Muscle layer of duodenum (tissue), 2 donors: Measurements from ENCODE around the gene LRIG3.
"Not testable (repeated sequence)": the region's sequence is repeated elsewhere in the genome, so short reads cannot be mapped to it uniquely, and the experiment has no call there.

ENCODE experiments used
- H3K27ac ChIP-seq: one replicate; pipeline ENCODE4 v1.7.0; 2013; ENCODE audit warnings: mild to moderate bottlenecking, low read length
- H3K27me3 ChIP-seq: one replicate; pipeline ENCODE4 v1.7.0; 2013; ENCODE audit warnings: low read depth, mild to moderate bottlenecking, control low read depth, low read length
- H3K36me3 ChIP-seq, 2 donors: one replicate each; pipeline ENCODE4 v1.7.0; 2013; ENCODE audit warnings: low read length in 2 of 2, control low read depth in 1 of 2, mild to moderate bottlenecking in 1 of 2; ENCODE audit not compliant: insufficient read depth in 2 of 2, control insufficient read depth in 1 of 2
- H3K4me1 ChIP-seq, 2 donors: one replicate each; pipeline ENCODE4 v1.7.0; 2013; ENCODE audit warnings: low read length in 2 of 2, mild to moderate bottlenecking in 2 of 2, control low read depth in 1 of 2, moderate library complexity in 1 of 2; ENCODE audit not compliant: insufficient read depth in 2 of 2, control insufficient read depth in 1 of 2
- H3K4me3 ChIP-seq, 2 donors: one replicate each; pipeline ENCODE4 v1.7.0; 2013; ENCODE audit warnings: low read length in 2 of 2, low read depth in 1 of 2, mild to moderate bottlenecking in 1 of 2
- H3K9me3 ChIP-seq, 2 donors: one replicate each; pipeline ENCODE4 v1.7.0; 2013; ENCODE audit warnings: low read length in 2 of 2, control low read depth in 1 of 2, mild to moderate bottlenecking in 1 of 2; ENCODE audit not compliant: control insufficient read depth in 1 of 2
- donor health status: healthy.

Gene LRIG3

DNA sequence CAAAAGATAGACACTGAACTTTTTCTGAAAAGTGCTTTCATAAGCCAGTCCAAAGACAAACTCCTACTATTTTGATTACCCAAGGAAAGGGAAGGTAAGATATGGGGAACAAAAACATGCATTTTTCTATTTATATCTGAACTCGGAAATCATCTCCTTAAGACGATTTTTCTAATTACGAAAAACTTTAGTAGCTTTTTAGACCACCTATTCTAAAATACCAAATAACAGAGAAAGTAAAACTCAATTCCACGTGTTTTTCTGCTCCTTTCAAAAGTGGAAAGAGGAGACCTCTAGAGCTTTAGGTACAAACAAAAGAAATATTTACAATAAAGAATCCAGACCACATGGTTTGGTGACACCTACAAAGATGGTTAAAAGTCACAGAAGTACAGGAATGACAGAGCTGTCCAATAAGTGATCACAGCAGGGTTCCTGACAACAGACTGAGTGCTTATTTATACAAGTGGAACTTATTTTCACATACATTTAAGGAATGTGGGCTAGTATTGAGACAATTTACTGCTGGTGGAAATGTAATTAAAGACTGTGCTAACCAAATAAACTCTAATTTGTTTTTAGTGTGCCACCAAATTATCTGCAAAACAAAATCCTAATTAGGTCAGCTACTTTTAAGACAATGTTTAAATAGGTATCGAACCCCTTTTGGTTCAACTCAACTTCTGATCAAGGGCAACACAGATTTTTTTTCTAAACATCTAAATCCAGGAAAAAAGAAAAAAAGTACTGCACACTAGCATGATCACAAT lies 2.4 kb downstream of the LRIG3 start:
- no peaks in the 10 kb centered on the region for H3K27me3 ChIP-seq
- peak overlapping the region; percentile 90 to 95 for H3K4me3 ChIP-seq
- H3K4me1 ChIP-seq = peaks cover 11 to 27% of the 10 kb centered on the region in 2 donors
- peak overlapping the region; percentile 94 for H3K27ac ChIP-seq
- H3K9me3 ChIP-seq = no peaks in the 10 kb centered on the region
- peaks cover 0 to 5% of the 10 kb centered on the region in 2 donors for H3K36me3 ChIP-seq

DNA sequence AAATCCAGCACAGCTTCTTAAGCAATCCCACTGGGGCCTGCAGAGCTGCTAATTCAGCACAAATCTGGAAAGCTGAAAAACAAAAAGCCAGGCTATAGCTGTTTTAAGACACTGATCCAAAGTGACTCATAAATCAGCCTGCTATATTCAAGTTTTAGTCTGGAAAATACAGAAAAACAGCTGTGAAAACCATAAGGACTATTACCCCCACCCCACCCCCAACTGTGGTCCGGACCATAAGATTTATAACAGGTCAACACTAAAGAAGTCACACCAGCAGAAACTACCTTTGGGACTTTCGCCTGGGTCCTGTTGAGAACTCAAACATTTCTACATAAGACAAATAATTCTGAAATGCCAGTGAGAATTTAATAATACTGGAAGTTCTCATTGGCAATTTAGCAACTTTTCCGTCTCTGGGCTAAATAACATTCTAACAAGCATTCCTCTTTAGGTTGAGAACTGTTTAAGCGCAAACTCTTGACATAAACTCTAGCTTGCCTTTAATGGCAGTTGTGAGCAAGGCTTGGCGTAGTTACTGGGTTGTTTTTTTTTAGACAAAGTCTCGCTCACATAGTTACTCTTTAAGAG lies 3.3 kb downstream of the LRIG3 start:
- Histone ChIP-seq H3K4me3 (peak overlapping the region; percentile 90 to 95), H3K27me3 (no peaks in the 10 kb centered on the region), H3K36me3 (peaks cover 0 to 5% of the 10 kb centered on the region in 2 donors), H3K27ac (peak overlapping the region; percentile 94), H3K9me3 (no peaks in the 10 kb centered on the region), H3K4me1 (peaks cover 11 to 33% of the 10 kb centered on the region in 2 donors)

DNA sequence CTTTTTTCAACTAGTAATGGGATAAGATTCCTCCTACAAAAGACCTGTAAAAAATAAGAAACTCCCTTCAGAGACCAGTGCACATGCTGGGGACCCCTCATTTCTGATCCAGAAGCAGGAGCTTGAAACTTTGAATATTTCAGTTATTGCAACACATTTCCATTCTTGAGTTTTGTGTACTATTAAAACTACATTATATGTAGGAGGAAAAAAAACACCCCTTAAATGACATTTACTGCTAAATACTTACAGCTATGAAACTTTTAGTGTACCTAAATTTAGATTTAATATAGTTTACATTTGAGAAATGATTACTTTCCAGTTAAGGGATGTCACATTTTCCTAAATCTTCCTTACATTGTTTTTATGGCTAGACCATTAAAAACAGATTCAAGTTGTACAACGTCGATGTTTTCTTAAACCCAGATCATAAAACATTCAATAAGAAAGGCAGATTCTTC lies 4.1 kb downstream of the LRIG3 start:
- peak overlapping the region; percentile 90 to 95 for H3K4me3 ChIP-seq
- H3K36me3 ChIP-seq = peaks cover 0 to 7% of the 10 kb centered on the region in 2 donors
- no peaks in the 10 kb centered on the region for H3K9me3 ChIP-seq
- peaks cover 11 to 33% of the 10 kb centered on the region in 2 donors for H3K4me1 ChIP-seq
- H3K27ac ChIP-seq = peak overlapping the region; percentile 94
- H3K27me3 ChIP-seq = no peaks in the 10 kb centered on the region

DNA sequence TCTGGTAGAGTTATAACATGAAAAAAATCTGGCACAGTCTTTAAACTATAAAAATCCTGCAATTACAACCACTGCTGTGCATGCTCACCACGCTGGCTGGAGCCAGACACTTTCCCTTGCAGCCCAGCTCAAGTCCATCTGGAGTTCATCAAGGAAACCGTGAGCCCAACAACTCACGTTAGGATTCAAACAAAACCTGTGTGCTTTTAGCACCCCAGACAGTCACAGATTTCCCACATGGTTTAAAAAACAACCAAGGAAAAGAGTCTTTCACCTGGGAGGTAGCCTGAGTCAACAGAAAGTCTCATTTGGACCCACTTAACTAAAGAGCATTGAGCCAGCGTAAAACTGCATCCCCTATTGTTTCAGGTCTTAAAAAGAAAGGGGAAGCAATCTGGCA lies 4.7 kb downstream of the LRIG3 start:
- H3K27ac ChIP-seq = peak overlapping the region; percentile 94
- H3K27me3 ChIP-seq = no peaks in the 10 kb centered on the region
- H3K4me3 ChIP-seq = peak overlapping the region; percentile 36 to 90
- H3K36me3 ChIP-seq = peaks cover 0 to 12% of the 10 kb centered on the region in 2 donors
- H3K9me3 ChIP-seq = no peaks in the 10 kb centered on the region
- peaks cover 11 to 29% of the 10 kb centered on the region in 2 donors for H3K4me1 ChIP-seq

DNA sequence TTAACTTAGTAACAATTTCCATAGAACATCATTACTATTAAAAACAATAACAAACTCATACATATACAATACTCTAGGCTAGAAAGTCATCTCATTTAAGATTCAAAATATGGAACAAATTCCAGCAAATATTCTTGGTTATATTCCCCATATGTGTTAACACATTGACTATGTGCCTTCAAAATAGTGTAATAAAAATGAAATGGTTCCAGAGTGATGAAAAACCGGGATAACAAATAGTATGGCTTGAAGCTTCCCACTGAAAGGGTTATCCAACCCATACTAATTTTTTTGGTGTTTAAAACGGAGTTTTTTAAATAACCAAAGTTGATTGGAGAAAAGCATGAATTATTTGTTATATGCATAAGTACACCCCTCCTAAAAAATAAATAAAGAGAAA lies 5.3 kb downstream of the LRIG3 start:
- Histone ChIP-seq H3K9me3 (no peaks in the 10 kb centered on the region), H3K27ac (peak overlapping the region; percentile 94), H3K36me3 (peaks cover 0 to 14% of the 10 kb centered on the region in 2 donors), H3K4me1 (peaks cover 11 to 29% of the 10 kb centered on the region in 2 donors), H3K27me3 (no peaks in the 10 kb centered on the region), H3K4me3 (peak overlapping the region; percentile 36 to 90)

DNA sequence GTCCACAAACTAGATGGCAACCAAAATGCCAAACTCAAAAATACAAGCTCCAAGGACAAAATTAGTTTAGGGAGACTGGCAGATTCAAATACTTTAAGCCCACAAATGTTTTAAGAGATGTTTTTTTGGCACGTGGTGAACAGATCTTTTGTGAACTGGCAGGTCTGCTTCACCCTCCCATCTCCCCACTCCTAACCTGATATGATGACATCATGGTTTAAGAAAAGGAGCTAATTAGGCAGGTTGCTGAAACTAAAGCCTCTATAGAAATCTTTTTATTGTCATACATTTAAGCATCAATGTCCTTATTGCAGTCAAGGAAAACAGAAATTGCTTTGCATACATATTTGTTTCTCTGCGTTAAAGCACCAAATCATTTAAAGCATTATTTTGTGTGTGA lies 5.8 kb downstream of the LRIG3 start:
- no peaks in the 10 kb centered on the region for H3K9me3 ChIP-seq
- H3K4me1 ChIP-seq = peaks cover 11 to 29% of the 10 kb centered on the region in 2 donors
- no peak overlapping the region for H3K4me3 ChIP-seq
- H3K27me3 ChIP-seq = no peaks in the 10 kb centered on the region
- H3K36me3 ChIP-seq = peaks cover 0 to 14% of the 10 kb centered on the region in 2 donors
- H3K27ac ChIP-seq = peak overlapping the region; percentile 94

DNA sequence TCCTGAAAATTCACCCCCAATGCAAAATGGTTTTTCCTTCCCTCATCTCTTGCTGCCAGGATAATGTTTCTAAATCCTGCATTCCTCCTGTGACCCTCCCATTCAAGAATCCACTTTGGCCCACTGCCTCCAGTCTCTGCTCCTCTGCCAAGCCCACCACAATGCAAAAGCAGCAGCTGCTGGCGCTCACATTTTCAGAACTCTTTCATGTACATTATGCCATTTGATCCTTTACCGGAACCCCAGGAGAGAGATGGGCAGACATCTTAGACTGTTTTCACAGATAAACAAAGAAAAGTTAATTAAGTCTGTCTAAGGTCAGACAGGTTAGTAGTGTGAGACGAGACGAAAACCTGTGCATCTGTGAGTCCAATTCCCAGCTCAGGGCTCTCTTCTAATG lies 12.9 kb downstream of the LRIG3 start:
- Histone ChIP-seq H3K36me3 (peaks cover 15 to 27% of the 10 kb centered on the region in 2 donors), H3K4me3 (no peak overlapping the region), H3K27ac (no peak overlapping the region), H3K4me1 (peaks cover 5 to 31% of the 10 kb centered on the region in 2 donors), H3K27me3 (no peaks in the 10 kb centered on the region), H3K9me3 (no peaks in the 10 kb centered on the region)

DNA sequence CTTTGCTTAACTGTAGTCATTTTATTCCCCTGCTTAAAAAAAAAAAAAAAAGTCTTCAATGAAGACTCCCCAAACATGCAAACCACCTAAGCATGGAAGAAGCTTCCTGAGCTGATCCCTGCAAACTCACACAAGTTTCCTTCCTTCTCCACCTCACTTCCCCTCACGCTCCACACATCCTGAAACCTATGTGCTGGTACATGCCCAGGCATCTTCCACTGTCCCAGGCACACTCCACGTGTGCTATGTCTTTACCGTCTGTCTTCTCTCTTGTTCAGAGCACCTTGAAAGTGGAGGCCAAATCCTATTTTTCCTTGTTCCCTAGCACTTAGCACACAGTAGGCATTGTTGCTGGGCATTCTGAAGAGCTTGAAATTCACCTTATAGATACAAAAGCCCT lies 13.4 kb downstream of the LRIG3 start:
- H3K9me3 ChIP-seq = no peaks in the 10 kb centered on the region
- peaks cover 15 to 27% of the 10 kb centered on the region in 2 donors for H3K36me3 ChIP-seq
- no peak overlapping the region for H3K4me3 ChIP-seq
- peaks cover 5 to 34% of the 10 kb centered on the region in 2 donors for H3K4me1 ChIP-seq
- H3K27ac ChIP-seq = no peak overlapping the region
- H3K27me3 ChIP-seq = no peaks in the 10 kb centered on the region

DNA sequence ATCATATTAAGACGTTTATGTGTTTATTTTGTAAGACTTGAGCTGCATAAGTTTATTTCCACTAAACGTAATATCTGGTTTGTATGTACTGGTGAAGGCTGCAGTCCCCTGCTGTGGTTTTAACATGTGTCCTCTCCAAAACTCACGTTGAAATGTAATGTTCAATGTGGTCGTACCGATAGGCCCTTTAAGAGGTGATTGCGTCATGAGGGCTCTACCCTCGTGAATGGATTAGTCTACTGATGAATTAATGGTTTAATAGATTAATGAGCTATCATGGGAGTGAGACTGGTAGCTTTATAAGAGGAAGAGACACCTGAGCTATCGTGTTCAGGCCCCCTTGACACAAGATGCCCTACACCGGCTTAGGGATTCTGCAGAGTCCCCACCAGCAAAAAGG lies 14.9 kb downstream of the LRIG3 start:
- Histone ChIP-seq H3K4me1 (peaks cover 5 to 44% of the 10 kb centered on the region in 2 donors), H3K27ac (no peak overlapping the region), H3K36me3 (peaks cover 15 to 18% of the 10 kb centered on the region in 2 donors), H3K9me3 (no peaks in the 10 kb centered on the region), H3K27me3 (no peaks in the 10 kb centered on the region), H3K4me3 (no peak overlapping the region)

DNA sequence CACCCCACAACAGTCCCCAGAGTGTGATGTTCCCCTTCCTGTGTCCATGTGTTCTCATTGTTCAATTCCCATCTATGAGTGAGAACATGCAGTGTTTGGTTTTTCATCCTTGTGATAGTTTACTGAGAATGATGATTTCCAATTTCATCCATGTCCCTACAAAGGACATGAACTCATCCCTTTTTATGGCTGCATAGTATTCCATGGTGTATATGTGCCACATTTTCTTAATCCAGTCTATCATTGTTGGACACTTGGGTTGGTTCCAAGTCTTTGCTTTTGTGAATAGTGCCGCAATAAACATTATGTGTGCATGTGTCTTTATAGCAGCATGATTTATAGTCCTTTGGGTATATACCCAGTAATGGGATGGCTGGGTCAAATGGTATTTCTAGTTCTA lies 17.6 kb downstream of the LRIG3 start:
- H3K9me3 ChIP-seq, H3K4me3 ChIP-seq, H3K36me3 ChIP-seq, H3K27ac ChIP-seq, H3K27me3 ChIP-seq: not testable (repeated sequence)
- peaks cover 2 to 31% of the 10 kb centered on the region in 2 donors for H3K4me1 ChIP-seq

DNA sequence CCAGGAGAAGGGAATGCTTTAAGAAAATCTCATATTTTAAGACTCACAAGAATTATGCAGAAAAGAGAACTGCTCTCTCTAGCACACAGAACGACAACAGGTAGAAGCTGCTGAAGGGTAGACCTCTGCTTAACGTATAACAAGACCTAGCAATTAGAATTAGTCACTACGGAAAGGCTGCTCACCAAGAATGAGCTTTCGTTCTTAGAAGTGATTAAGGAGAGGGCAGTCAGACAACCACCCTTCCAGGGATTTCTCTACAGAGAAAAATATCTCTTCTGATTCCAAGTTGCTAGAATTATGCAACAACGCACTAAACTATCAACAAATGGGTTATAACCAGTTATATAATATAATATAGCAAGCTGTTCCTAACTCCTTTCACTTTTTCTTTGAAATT lies 18.6 kb downstream of the LRIG3 start:
- H3K4me1 ChIP-seq = peaks cover 0 to 28% of the 10 kb centered on the region in 2 donors

More for the DNA sequence above, 18.6 kb downstream of the LRIG3 start:
- Histone ChIP-seq H3K36me3 (peaks cover 6% of the 10 kb centered on the region in 2 donors), H3K4me3 (no peak overlapping the region), H3K9me3 (no peaks in the 10 kb centered on the region), H3K27me3 (no peaks in the 10 kb centered on the region), H3K27ac (no peak overlapping the region)
